BE2C (cell line): ENCODE results near the gene GABARAP.

Experiments used
- DNase-seq: peaks from one replicate; pipeline ENCODE4 v3.0.0-alpha.2; 2020
- H3K27me3 ChIP-seq: fragments of 250-450 bp; sonication (Bioruptor Pico); 2 replicates; pipeline ENCODE4 v1.5.1; 2020; ENCODE audit warnings: mild to moderate bottlenecking
- H3K36me3 ChIP-seq: fragments of 250-450 bp; sonication (Bioruptor Pico); 2 replicates; pipeline ENCODE4 v1.5.1; 2020; ENCODE audit warnings: mild to moderate bottlenecking
- H3K4me1 ChIP-seq: fragments of 250-450 bp; sonication (Bioruptor Pico); 2 replicates; pipeline ENCODE4 v1.5.1; 2020
- H3K4me3 ChIP-seq: 2 replicates; pipeline ENCODE4 v1.5.1; 2011; ENCODE audit warnings: low read depth, low read length
- H3K9me3 ChIP-seq: fragments of 250-450 bp; sonication (Bioruptor Pico); 2 replicates; pipeline ENCODE4 v1.5.1; 2020
- CTCF ChIP-seq: IDR thresholded peaks from 2 replicates; pipeline ENCODE4 v1.5.1; 2012; ENCODE audit warnings: mild to moderate bottlenecking, low read depth, low read length

The GABARAP gene

GRCh38 chr17:7243453-7243729 is 1.1 kb upstream of the GABARAP start:
- peak overlapping the region; percentile 82 for H3K4me3 ChIP-seq
- peaks cover 6% of the 10 kb centered on the region for H3K36me3 ChIP-seq

GRCh38 chr17:7242717-7243452 is 636 bp upstream of the GABARAP start:
- Histone ChIP-seq H3K4me1 (no peaks in the 10 kb centered on the region), H3K27me3 (no peaks in the 10 kb centered on the region), H3K9me3 (no peaks in the 10 kb centered on the region), H3K36me3 (peaks cover 6% of the 10 kb centered on the region), H3K4me3 (peak overlapping the region; percentile 82)
- no peak for TF ChIP-seq CTCF
- DNase-seq = peak; percentile 88

More at GRCh38 chr17:7243453-7243729, 1.1 kb upstream of the GABARAP start:
- no peaks in the 10 kb centered on the region for H3K4me1 ChIP-seq
- H3K9me3 ChIP-seq = no peaks in the 10 kb centered on the region
- TF ChIP-seq CTCF = no peak
- H3K27me3 ChIP-seq = no peaks in the 10 kb centered on the region
- DNase-seq = no peak

GRCh38 chr17:7241090-7241733 is 1.0 kb downstream of the GABARAP start:
- no peak for TF ChIP-seq CTCF
- H3K4me1 ChIP-seq = no peaks in the 10 kb centered on the region
- H3K9me3 ChIP-seq = no peaks in the 10 kb centered on the region
- DNase-seq = no peak
- peaks cover 18% of the 10 kb centered on the region for H3K36me3 ChIP-seq
- H3K4me3 ChIP-seq = peak overlapping the region; percentile 82
- H3K27me3 ChIP-seq = no peaks in the 10 kb centered on the region

- H3K4me1 ChIP-seq = no peaks in the 10 kb centered on the region
- DNase-seq = no peak
- no peaks in the 10 kb centered on the region for H3K27me3 ChIP-seq
- no peak for TF ChIP-seq CTCF
- H3K4me3 ChIP-seq = peak overlapping the region; percentile 82
- peaks cover 25% of the 10 kb centered on the region for H3K36me3 ChIP-seq
- no peaks in the 10 kb centered on the region for H3K9me3 ChIP-seq
These were observed 1.9 kb downstream of the GABARAP start for GRCh38 chr17:7240375-7240774.

- DNase-seq = peak; percentile 93
- no peaks in the 10 kb centered on the region for H3K27me3 ChIP-seq
- H3K9me3 ChIP-seq = no peaks in the 10 kb centered on the region
- no peak for TF ChIP-seq CTCF
- peak within 1 kb of the TSS; percentile 82 for H3K4me3 ChIP-seq
- H3K36me3 ChIP-seq = peaks cover 25% of the 10 kb centered on the region
- H3K4me1 ChIP-seq = no peaks in the 10 kb centered on the region
These were observed 2.9 kb downstream of the GABARAP start, which contains the start of gene PHF23 for GRCh38 chr17:7239091-7240027. Gene PHF23, minus strand, starts transcription at chr17:7239457. Its CDS starts 178 bp downstream, at chr17:7239279.
